ENCODE results near the gene LRRC8C. TPM values are rescaled to one million over a fixed set of nuclear protein-coding genes. Genes with fewer than 3 reads are reported as not detected.

LRRC8C gene
- total RNA-seq (ENCODE audit: low replicate concordance): 5.3 and 5.5 TPM in 2 replicates

- Mint-ChIP-seq H3K36me3 (no peaks in the 10 kb centered on the region), H3K27ac (peak within 1 kb of the TSS; percentile 81), H3K4me3 (peak within 1 kb of the TSS; percentile 97), H3K27me3 (ENCODE audit: insufficient read depth, low read depth) (peaks cover 6% of the 10 kb centered on the region), H3K4me1 (peaks cover 18% of the 10 kb centered on the region), H3K9me3 (no peaks in the 10 kb centered on the region)
- peak within 1 kb of the TSS; percentile 89 for H3K4me3 ChIP-seq
- peak within 1 kb of the TSS; percentile 39 for H3K27ac ChIP-seq
- peak; percentile 89 for DNase-seq (ENCODE audit: low spot score)
- peaks cover 30% of the 10 kb centered on the region for H3K27me3 ChIP-seq
- H3K36me3 ChIP-seq: no peaks in the 10 kb centered on the region
- peaks cover 17% of the 10 kb centered on the region for H3K4me1 ChIP-seq
- TF ChIP-seq EZH2phosphoT487 (IDR thresholded peaks at IDR 0.05) (no peak), CTCF (IDR thresholded peaks at IDR 0.05) (peak; percentile 46)
- peaks cover 9% of the 10 kb centered on the region for H4K20me1 ChIP-seq (ENCODE audit: low read depth)
- H3K4me2 ChIP-seq: peak within 1 kb of the TSS; percentile 98
- H3K9ac ChIP-seq: peak within 1 kb of the TSS; percentile 40
- H3K79me2 ChIP-seq (ENCODE audit: low read depth): no peaks in the 10 kb centered on the region
- no peaks in the 10 kb centered on the region for H3K9me3 ChIP-seq (ENCODE audit: low read depth)
- peak within 1 kb of the TSS; percentile 98 for H2AFZ ChIP-seq (replicated peaks)
- peaks cover 23% of the 10 kb centered on the region for H3F3A ChIP-seq (ENCODE audit: low read depth)
Measured at GRCh38 chr1:89632657-89633247, at the start of gene LRRC8C. Gene LRRC8C (plus strand): TSS chr1:89633120. CDS start chr1:89686474, 53,354 bp downstream.

GRCh38 chr1:89584211-89584610 is 48.7 kb upstream of the LRRC8C start:
- no peaks in the 10 kb centered on the region for H3K27me3 Mint-ChIP-seq (ENCODE audit: insufficient read depth, low read depth)
- peaks cover 20% of the 10 kb centered on the region for H3K4me1 Mint-ChIP-seq
- Histone ChIP-seq H3K79me2 (ENCODE audit: low read depth) (peaks cover 50% of the 10 kb centered on the region), H3K4me3 (no peak overlapping the region), H3K36me3 (peaks cover 18% of the 10 kb centered on the region), H2AFZ (replicated peaks) (no peak overlapping the region), H3F3A (ENCODE audit: low read depth) (no peaks in the 10 kb centered on the region), H3K27ac (no peak overlapping the region), H3K9me3 (ENCODE audit: low read depth) (no peaks in the 10 kb centered on the region), H3K4me1 (peaks cover 6% of the 10 kb centered on the region), H3K4me2 (no peak overlapping the region), H4K20me1 (ENCODE audit: low read depth) (peaks cover 19% of the 10 kb centered on the region), H3K27me3 (no peaks in the 10 kb centered on the region), H3K9ac (no peak overlapping the region)
- peaks cover 50% of the 10 kb centered on the region for H3K36me3 Mint-ChIP-seq
- no peak overlapping the region for H3K27ac Mint-ChIP-seq
- no peak for DNase-seq (ENCODE audit: low spot score)
- H3K9me3 Mint-ChIP-seq: no peaks in the 10 kb centered on the region
- H3K4me3 Mint-ChIP-seq: no peak overlapping the region
- TF ChIP-seq EZH2 (IDR thresholded peaks at IDR 0.05) (no peak), CTCF (IDR thresholded peaks at IDR 0.05) (no peak), EZH2phosphoT487 (IDR thresholded peaks at IDR 0.05) (no peak)

- Histone ChIP-seq H2AFZ (replicated peaks) (no peak overlapping the region), H3K36me3 (peaks cover 13% of the 10 kb centered on the region), H3K4me3 (no peak overlapping the region), H3K79me2 (ENCODE audit: low read depth) (peaks cover 50% of the 10 kb centered on the region), H4K20me1 (ENCODE audit: low read depth) (peaks cover 25% of the 10 kb centered on the region), H3K9me3 (ENCODE audit: low read depth) (no peaks in the 10 kb centered on the region), H3K9ac (no peak overlapping the region), H3F3A (ENCODE audit: low read depth) (no peaks in the 10 kb centered on the region), H3K4me1 (peaks cover 8% of the 10 kb centered on the region), H3K27ac (no peak overlapping the region), H3K4me2 (no peak overlapping the region), H3K27me3 (no peaks in the 10 kb centered on the region)
- Mint-ChIP-seq H3K27ac (no peak overlapping the region), H3K4me3 (no peak overlapping the region), H3K4me1 (peaks cover 18% of the 10 kb centered on the region), H3K27me3 (ENCODE audit: insufficient read depth, low read depth) (no peaks in the 10 kb centered on the region), H3K9me3 (no peaks in the 10 kb centered on the region), H3K36me3 (peaks cover 48% of the 10 kb centered on the region)
- TF ChIP-seq CTCF (IDR thresholded peaks at IDR 0.05) (no peak), EZH2 (IDR thresholded peaks at IDR 0.05) (no peak), EZH2phosphoT487 (IDR thresholded peaks at IDR 0.05) (no peak)
- no peak for DNase-seq (ENCODE audit: low spot score)
Measured at GRCh38 chr1:89584781-89585180, 48.1 kb upstream of the LRRC8C start.
